ENCODE results near the gene NUSAP1. TPM values are rescaled to one million over a fixed set of nuclear protein-coding genes. Genes with fewer than 3 reads are reported as not detected.

Gene NUSAP1
- total and polyA plus RNA-seq, 2 experiments from 2014 or later, result 33.3 to 47.1 TPM

GRCh38 chr15:41408234-41408641 lies 75.6 kb downstream of the NUSAP1 start:
- H3K4me2 ChIP-seq (ENCODE audit: unreplicated experiment), result no peak overlapping the region

DNA sequence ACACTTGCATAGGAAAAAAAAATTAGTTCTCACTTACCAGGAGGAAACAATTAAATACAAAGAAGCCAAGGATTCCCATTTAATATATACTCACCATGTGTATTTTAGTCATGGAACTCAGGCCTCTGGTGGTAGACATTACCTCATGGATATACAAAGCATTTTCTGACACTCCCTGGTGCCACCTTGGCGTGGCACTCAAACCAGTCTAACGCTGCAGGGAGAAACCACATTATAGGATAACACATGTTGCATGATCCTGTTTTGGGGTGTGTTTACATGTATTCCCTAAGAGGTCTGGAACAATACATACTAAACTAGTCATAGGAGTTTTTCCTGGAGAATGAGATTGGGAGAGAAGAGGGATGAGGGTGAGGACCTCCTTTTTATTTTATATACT lies 78.3 kb downstream of the NUSAP1 start:
- DNase-seq, result no peak
- H3K4me3 ChIP-seq, result no peak overlapping the region
- WGBS, 2 experiments (ENCODE audit: low coverage in 1 of 2, low lambda C conversion rate in 2 of 2, missing lambda C conversion rate in 2 of 2), result 53 to 57% methylated on average over 2 of the region's 2 CpGs

More at GRCh38 chr15:41408234-41408641, 75.6 kb downstream of the NUSAP1 start:
- WGBS, 2 experiments (ENCODE audit: low coverage in 1 of 2, low lambda C conversion rate in 2 of 2, missing lambda C conversion rate in 2 of 2), result 57 to 68% methylated on average over 2 of the region's 2 CpGs
- DNase-seq, result peak; percentile 69
- Histone ChIP-seq H3K4me3 (no peak overlapping the region), H3K79me2 (ENCODE audit: insufficient read depth) (0 out of 2 replicates have a peak, but pooled peaks cover 1% of the 10 kb centered on the region), H3K9me3 (ENCODE audit: low read depth) (no peaks in the 10 kb centered on the region), H4K20me1 (ENCODE audit: insufficient read depth) (no peaks in the 10 kb centered on the region), H3K9me2 (ENCODE audit: insufficient read depth) (no peaks in the 10 kb centered on the region), H3K4me1 (ENCODE audit: insufficient read depth) (no peaks in the 10 kb centered on the region), H2AFZ (no peak overlapping the region), H3K36me3 (ENCODE audit: low read depth) (no peaks in the 10 kb centered on the region), H3F3A (ENCODE audit: insufficient read depth) (no peaks in the 10 kb centered on the region), H3K27me3 (replicated peaks; ENCODE audit: insufficient read depth) (no peaks in the 10 kb centered on the region), H3K27ac (no peak overlapping the region; the same call in 1 of the 2 replicates), H3K9ac (no peak overlapping the region)
- TF ChIP-seq EZH2phosphoT487 (IDR thresholded peaks at IDR 0.05; ENCODE audit: insufficient read depth, low read depth) (no peak), EZH2 (IDR thresholded peaks at IDR 0.05; ENCODE audit: insufficient read depth, poor library complexity, severe bottlenecking) (no peak)
- in situ Hi-C loops (cut with MboI), result no loop called here

DNA sequence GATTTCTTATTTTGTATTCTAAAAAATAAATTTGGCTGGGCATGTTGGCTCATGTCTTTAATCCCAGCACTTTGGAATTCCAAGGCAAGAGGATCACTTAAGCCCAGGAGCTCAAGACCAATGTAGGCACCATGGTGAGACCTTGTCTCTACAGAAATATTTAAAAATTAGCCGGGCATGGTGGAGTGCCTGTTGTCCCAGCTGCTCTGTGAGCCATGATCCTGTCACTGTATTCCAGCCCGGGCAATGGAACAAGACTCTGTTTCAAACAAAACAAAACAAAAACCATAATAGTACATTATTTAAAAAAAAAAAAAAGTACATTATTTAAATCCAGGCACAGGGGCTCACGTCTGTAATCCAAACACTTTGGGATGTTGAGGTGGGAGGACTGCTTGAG lies 78.8 kb downstream of the NUSAP1 start:
- TF ChIP-seq EZH2 (IDR thresholded peaks at IDR 0.05; ENCODE audit: insufficient read depth, poor library complexity, severe bottlenecking) (no peak), EZH2phosphoT487 (IDR thresholded peaks at IDR 0.05; ENCODE audit: insufficient read depth, low read depth) (no peak)
- Histone ChIP-seq H2AFZ (no peak overlapping the region), H3K9ac (no peak overlapping the region), H3F3A (ENCODE audit: insufficient read depth) (no peaks in the 10 kb centered on the region), H3K27ac (no peak overlapping the region), H3K9me2 (ENCODE audit: insufficient read depth) (no peaks in the 10 kb centered on the region), H3K4me2 (ENCODE audit: unreplicated experiment) (no peak overlapping the region), H3K4me3 (no peak overlapping the region), H3K4me1 (ENCODE audit: insufficient read depth) (no peaks in the 10 kb centered on the region), H3K9me3 (ENCODE audit: low read depth) (no peaks in the 10 kb centered on the region), H4K20me1 (ENCODE audit: insufficient read depth) (no peaks in the 10 kb centered on the region), H3K79me2 (ENCODE audit: insufficient read depth) (peaks cover 15% of the 10 kb centered on the region), H3K27me3 (replicated peaks; ENCODE audit: insufficient read depth) (no peaks in the 10 kb centered on the region), H3K36me3 (ENCODE audit: low read depth) (no peaks in the 10 kb centered on the region)
- in situ Hi-C loops (cut with MboI), result no loop called here
- DNase-seq, result no peak
- 74 to 85% methylated on average over 3 of the region's 3 CpGs for WGBS, 2 experiments (ENCODE audit: low coverage in 1 of 2, low lambda C conversion rate in 2 of 2, missing lambda C conversion rate in 2 of 2)

More for the DNA sequence above, 78.3 kb downstream of the NUSAP1 start:
- H3K27ac ChIP-seq, result no peak overlapping the region
- no peaks in the 10 kb centered on the region for H3K4me1 ChIP-seq (ENCODE audit: insufficient read depth)
- no peaks in the 10 kb centered on the region for H3F3A ChIP-seq (ENCODE audit: insufficient read depth)
- no peak overlapping the region for H2AFZ ChIP-seq
- in situ Hi-C loops (cut with MboI), result no loop called here
- H3K9me3 ChIP-seq (ENCODE audit: low read depth), result no peaks in the 10 kb centered on the region
- H4K20me1 ChIP-seq (ENCODE audit: insufficient read depth), result no peaks in the 10 kb centered on the region
- no peak for TF ChIP-seq EZH2phosphoT487 (IDR thresholded peaks at IDR 0.05; ENCODE audit: insufficient read depth, low read depth)
- TF ChIP-seq EZH2 (IDR thresholded peaks at IDR 0.05; ENCODE audit: insufficient read depth, poor library complexity, severe bottlenecking), result no peak
- H3K36me3 ChIP-seq (ENCODE audit: low read depth), result no peaks in the 10 kb centered on the region
- H3K9me2 ChIP-seq (ENCODE audit: insufficient read depth), result no peaks in the 10 kb centered on the region
- H3K79me2 ChIP-seq (ENCODE audit: insufficient read depth), result peaks cover 11% of the 10 kb centered on the region
- H3K27me3 ChIP-seq (replicated peaks; ENCODE audit: insufficient read depth), result no peaks in the 10 kb centered on the region
- H3K4me2 ChIP-seq (ENCODE audit: unreplicated experiment), result no peak overlapping the region
- no peak overlapping the region for H3K9ac ChIP-seq

GRCh38 chr15:41416128-41416741 lies 83.6 kb downstream of the NUSAP1 start:
- WGBS, 2 experiments (ENCODE audit: low coverage in 1 of 2, low lambda C conversion rate in 2 of 2, missing lambda C conversion rate in 2 of 2), result 36% methylated on average over 20 of the region's 20 CpGs

More at GRCh38 chr15:41416128-41416741, 83.6 kb downstream of the NUSAP1 start:
- H3K9ac ChIP-seq, result peak overlapping the region; percentile 85
- in situ Hi-C loops (cut with MboI), result no loop called here
- H4K20me1 ChIP-seq (ENCODE audit: insufficient read depth), result peaks cover 15% of the 10 kb centered on the region; the same call in 1 of the 2 replicates
- no peaks in the 10 kb centered on the region for H3K36me3 ChIP-seq (ENCODE audit: low read depth)
- H3K9me2 ChIP-seq (ENCODE audit: insufficient read depth), result no peaks in the 10 kb centered on the region
- H2AFZ ChIP-seq, result peak overlapping the region; percentile 95
- H3K27ac ChIP-seq, result peak overlapping the region; percentile 66
- TF ChIP-seq EZH2 (IDR thresholded peaks at IDR 0.05; ENCODE audit: insufficient read depth, poor library complexity, severe bottlenecking), result no peak
- no peak for TF ChIP-seq EZH2phosphoT487 (IDR thresholded peaks at IDR 0.05; ENCODE audit: insufficient read depth, low read depth)
- H3K27me3 ChIP-seq (replicated peaks; ENCODE audit: insufficient read depth), result no peaks in the 10 kb centered on the region
- peaks cover 17% of the 10 kb centered on the region for H3K4me1 ChIP-seq (ENCODE audit: insufficient read depth)
- DNase-seq, result no peak
- peak overlapping the region; percentile 76 for H3K4me2 ChIP-seq (ENCODE audit: unreplicated experiment)
- peaks cover 61% of the 10 kb centered on the region for H3K79me2 ChIP-seq (ENCODE audit: insufficient read depth)
- H3F3A ChIP-seq (ENCODE audit: insufficient read depth), result peaks cover 15% of the 10 kb centered on the region
- H3K9me3 ChIP-seq (ENCODE audit: low read depth), result no peaks in the 10 kb centered on the region
- peak overlapping the region; percentile 84 for H3K4me3 ChIP-seq

Data from GM23248 (cell line).